B cell (primary cell): Measurements from ENCODE around the gene FCHO2. TPM values are rescaled to one million over a fixed set of nuclear protein-coding genes. Genes with fewer than 3 reads are reported as not detected.
A peak's percentile ranks its signal among the peaks of the same experiment; 100 is the strongest.

Experiments
- ATAC-seq: fragments of 200-7000 bp; cut with Tn5 transposase; one replicate; pipeline ENCODE4 v1.10.0; 2021; ENCODE audit warnings: low read depth, mild to moderate bottlenecking, moderate number of reproducible peaks, moderate library complexity
- CTCF ChIA-PET: fragments of 350-600 bp; sonication (Branson Sonifier 250); formaldehyde crosslinking; loops from one replicate; lab custom pipeline; 2021; ENCODE audit warnings: antibody characterized with exemption, inconsistent platforms; lab: Charles Lee
- POLR2A ChIA-PET: fragments of 350-600 bp; sonication (Branson Sonifier 250); formaldehyde crosslinking; loops from one replicate; lab custom pipeline; 2021; ENCODE audit warnings: antibody characterized with exemption; lab: Charles Lee
- DNase-seq: peaks from one replicate; pipeline ENCODE4 v3.0.0; 2013
- H2AFZ ChIP-seq: 2 replicates; pipeline ENCODE4 v1.6.1; 2012; ENCODE audit warnings: mild to moderate bottlenecking, low read depth, low read length; ENCODE audit not compliant: insufficient read depth, poor library complexity, severe bottlenecking
- H3K27ac ChIP-seq, 2 donors: 1 replicate in 1 of 2; 2 replicates in 1 of 2; pipeline ENCODE4 v1.5.1; 2012 to 2013; ENCODE audit warnings: low read length in 2 of 2, mild to moderate bottlenecking in 2 of 2, moderate library complexity in 1 of 2
- H3K27me3 ChIP-seq, 4 experiments: fragments of 200-600 bp in 1 of 4; sonication (generic) in 1 of 4; replicated peaks in 1 of 4; 1 replicate in 2 of 4; 2 replicates in 2 of 4; pipeline versions ENCODE4 v1.6.1 to v1.7.0; 2013 to 2016; ENCODE audit warnings: low read length in 3 of 4, mild to moderate bottlenecking in 2 of 4, mixed read lengths in 1 of 4, moderate library complexity in 1 of 4; ENCODE audit not compliant: insufficient read depth in 4 of 4, control insufficient read depth in 3 of 4; ENCODE audit errors: control extremely low read depth in 1 of 4
- H3K36me3 ChIP-seq, 2 experiments: replicated peaks in 1 of 2; 1 replicate in 1 of 2; 2 replicates in 1 of 2; pipeline versions ENCODE4 v1.6.1 to v1.7.1; 2013; ENCODE audit warnings: low read length in 1 of 2; ENCODE audit not compliant: insufficient read depth in 2 of 2, control insufficient read depth in 1 of 2; ENCODE audit errors: control extremely low read depth in 1 of 2, extremely low read depth in 1 of 2
- H3K4me1 ChIP-seq, 2 donors: fragments of 200-600 bp in 1 of 2; sonication (generic) in 1 of 2; 1 replicate in 1 of 2; 2 replicates in 1 of 2; pipeline versions ENCODE4 v1.5.1 to v1.6.1; 2013 to 2017; ENCODE audit warnings: low read length in 2 of 2; ENCODE audit not compliant: control insufficient read depth in 2 of 2, insufficient read depth in 2 of 2
- H3K4me2 ChIP-seq: replicated peaks from 2 replicates; pipeline ENCODE3; 2012; ENCODE audit warnings: mild to moderate bottlenecking, low read depth, low read length; ENCODE audit not compliant: poor library complexity, severe bottlenecking
- H3K4me3 ChIP-seq, 5 experiments: fragments of 200-600 bp in 1 of 5; sonication (generic) in 1 of 5; 1 replicate in 3 of 5; 2 replicates in 2 of 5; pipeline versions ENCODE4 v1.5.1 to v1.7.0; 2011 to 2016; ENCODE audit warnings: low read length in 4 of 5, mild to moderate bottlenecking in 4 of 5, low read depth in 2 of 5, control low read depth in 1 of 5, moderate library complexity in 1 of 5; ENCODE audit not compliant: insufficient read depth in 1 of 5; ENCODE audit errors: control extremely low read depth in 1 of 5, extremely low read depth in 1 of 5
- H3K79me2 ChIP-seq: fragments of 200-600 bp; sonication (generic); one replicate; pipeline ENCODE4 v1.6.0; 2016; ENCODE audit warnings: low read length; ENCODE audit not compliant: control insufficient read depth, insufficient read depth
- H3K9ac ChIP-seq: fragments of 200-600 bp; sonication (generic); 2 replicates; pipeline ENCODE4 v1.6.1; 2017; ENCODE audit warnings: mild to moderate bottlenecking, low read length, moderate library complexity
- H3K9me3 ChIP-seq, 3 donors: one replicate each; pipeline versions ENCODE4 v1.6.1 to v1.7.1; 2013; ENCODE audit warnings: low read length in 2 of 3; ENCODE audit not compliant: control insufficient read depth in 2 of 3, insufficient read depth in 1 of 3; ENCODE audit errors: control extremely low read depth in 1 of 3
- H4K20me1 ChIP-seq: 2 replicates; pipeline ENCODE4 v1.6.0; 2012; ENCODE audit warnings: mild to moderate bottlenecking, low read length; ENCODE audit not compliant: insufficient read depth, control insufficient read depth, poor library complexity, severe bottlenecking
- H3K27ac Mint-ChIP-seq: one replicate; pipeline ENCODE4 v1.8.0; 2021; ENCODE audit warnings: mixed read lengths
- H3K27me3 Mint-ChIP-seq: one replicate; pipeline ENCODE4 v1.8.0; 2021; ENCODE audit warnings: mixed read lengths
- H3K4me1 Mint-ChIP-seq: one replicate; pipeline ENCODE4 v1.8.0; 2021; ENCODE audit warnings: mixed read lengths
- H3K4me3 Mint-ChIP-seq: one replicate; pipeline ENCODE4 v1.8.0; 2021; ENCODE audit warnings: mixed read lengths
- H3K9me3 Mint-ChIP-seq: one replicate; pipeline ENCODE4 v1.8.0; 2022; ENCODE audit warnings: mixed read lengths; ENCODE audit not compliant: insufficient read depth
- CTCF ChIP-seq: fragments of 200-600 bp; IDR thresholded peaks from one replicate; pipeline ENCODE4 v1.8.0; 2022; ENCODE audit warnings: antibody characterized with exemption, mild to moderate bottlenecking
- EZH2 ChIP-seq: IDR thresholded peaks from 2 replicates; pipeline ENCODE4 v1.6.1; 2012; ENCODE audit warnings: borderline replicate concordance, low read depth, mild to moderate bottlenecking, moderate library complexity, low read length; ENCODE audit not compliant: insufficient read depth, poor library complexity, severe bottlenecking
- WGBS: methylation state at CpG from one replicate; pipeline ENCODE4 v1.1.5; 2013; ENCODE audit warnings: missing lambda C conversion rate; ENCODE audit not compliant: insufficient coverage; 5-methylcytosine and 5-hydroxymethylcytosine counted together
- intact Hi-C: fragments of 100-400 bp; cut with micrococcal nuclease; formaldehyde crosslinking; loops from one replicate; pipeline ENCODE4 v1.10.0; 2022
- polyA plus RNA-seq: library from polyadenylated mRNA; depleted of rRNA; stranded (reverse); fragments of >200 nt; gene quantifications from 2 replicates; pipeline ENCODE4 v1.2.3, GENCODE V29; 2012
- total RNA-seq, 2 donors: library from RNA; stranded (reverse); fragments of 120-200 nt in 1 of 2; gene quantifications; 1 replicate in 1 of 2; 2 replicates in 1 of 2; pipeline versions ENCODE4 v1.2.3 to v1.2.4, GENCODE V29; 2013 to 2022

The FCHO2 gene
- total and polyA plus RNA-seq, 2 donors (not counting 1 experiment from before 2014, with no cell fraction given): 1.5 to 11.0 TPM

- Mint-ChIP-seq H3K4me1 (peaks cover 13% of the 10 kb centered on the region), H3K4me3 (peak overlapping the region; percentile 44), H3K27ac (no peak overlapping the region), H3K27me3 (peaks cover 52% of the 10 kb centered on the region), H3K9me3 (no peaks in the 10 kb centered on the region)
- intact Hi-C loops: no loop called here
- TF ChIP-seq CTCF (no peak), EZH2 (no peak)
- Histone ChIP-seq H3K9me3 (peaks cover 0 to 6% (median 0%) of the 10 kb centered on the region in 3 donors), H2AFZ (no peak overlapping the region), H3K79me2 (no peaks in the 10 kb centered on the region), H3K9ac (no peak overlapping the region), H3K4me3 (no peak overlapping the region), H3K4me1 (no peaks in the 10 kb centered on the region), H3K27me3 (peaks cover 0 to 45% (median 19%) of the 10 kb centered on the region in 4 experiments), H3K4me2 (peak overlapping the region; percentile 3), H3K36me3 (no peaks in the 10 kb centered on the region), H4K20me1 (no peaks in the 10 kb centered on the region), H3K27ac (no peak overlapping the region)
- ATAC-seq (no peak), DNase-seq (no peak)
- WGBS: 22% methylated on average over 40 of the region's 40 CpGs
- CTCF ChIA-PET: no interaction called here
- POLR2A ChIA-PET: no interaction called here
Observed at GRCh38 chr5:73119451-73120157, 163.8 kb downstream of the FCHO2 start.
